ENCODE measurements around the gene ACAA2. TPM values are rescaled to one million over a fixed set of nuclear protein-coding genes. Genes with fewer than 3 reads are reported as not detected.

ACAA2 gene
- total RNA-seq: 68.9 and 71.6 TPM in 2 replicates

GRCh38 chr18:49813319-49814146 is at the start of gene ACAA2:
ACAA2 (minus strand) TSS chr18:49813533; CDS start chr18:49813484, 49 bp downstream.

All from epithelial cell of umbilical artery (primary cell).